KOPT-K1 (cell line): ENCODE results near the gene PWWP2B.

Source experiments
- H3K27ac ChIP-seq: fragments of 200-600 bp; sonication (generic); 2 replicates; pipeline ENCODE4 v1.5.1; 2016; ENCODE audit warnings: antibody characterized with exemption, mild to moderate bottlenecking, low read depth, low read length; ENCODE audit not compliant: poor library complexity, severe bottlenecking
- H3K36me3 ChIP-seq: fragments of 200-600 bp; sonication (generic); 2 replicates; pipeline ENCODE4 v1.5.1; 2017; ENCODE audit warnings: antibody characterized with exemption, mild to moderate bottlenecking, low read length, moderate library complexity; ENCODE audit not compliant: insufficient read depth
- H3K9me3 ChIP-seq: fragments of 200-600 bp; sonication (generic); 2 replicates; pipeline ENCODE4 v1.5.1; 2017; ENCODE audit warnings: antibody characterized with exemption, low read length, mild to moderate bottlenecking; ENCODE audit not compliant: insufficient read depth, poor library complexity, severe bottlenecking

PWWP2B gene

DNA sequence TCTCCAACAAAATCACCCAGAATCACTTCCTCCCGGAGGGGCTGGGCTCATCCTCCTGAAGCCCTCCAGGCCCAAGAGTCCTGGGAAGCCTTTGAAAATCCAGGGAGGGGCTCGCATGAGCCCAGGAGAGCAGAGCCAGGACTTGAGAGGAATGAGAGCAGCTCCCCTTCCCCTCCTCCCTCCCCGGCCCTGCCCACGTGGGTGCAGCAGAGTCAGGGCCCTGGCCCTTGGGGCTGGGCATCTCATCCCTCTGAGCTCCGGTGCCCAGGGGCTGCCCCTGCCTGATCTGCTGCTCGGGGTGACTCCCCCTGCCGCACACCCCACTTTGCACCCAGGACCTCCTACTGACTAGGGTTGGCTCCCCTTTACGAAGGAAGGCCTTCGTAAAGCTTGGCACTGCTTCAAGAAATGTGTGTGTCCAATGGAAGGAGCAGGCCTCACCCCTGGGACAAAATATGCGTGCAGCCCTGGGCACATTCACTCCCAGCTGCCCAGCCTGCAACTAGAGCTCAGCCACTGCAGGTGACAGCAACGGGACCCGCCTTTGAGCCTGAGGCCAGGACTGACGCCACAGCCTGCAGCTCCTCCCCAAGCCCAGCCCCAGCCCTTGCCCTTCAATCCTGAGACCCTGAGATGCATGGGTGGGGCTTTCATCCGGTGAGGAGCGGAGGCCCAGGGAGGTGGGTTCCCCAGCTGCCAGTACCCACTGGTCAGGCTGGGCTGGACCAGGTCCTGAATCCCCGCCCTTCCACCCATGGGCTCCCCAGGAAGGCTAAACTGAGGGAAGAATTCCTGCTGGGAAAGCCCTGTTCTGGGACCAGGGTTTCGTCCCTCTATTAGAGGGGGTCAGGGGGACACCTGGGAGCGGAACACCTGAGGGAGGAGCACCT, 21.8 kb downstream of the PWWP2B start:
- H3K9me3 ChIP-seq: no peaks in the 10 kb centered on the region
- H3K36me3 ChIP-seq: peaks cover 7% of the 10 kb centered on the region; the same call in 1 of the 2 replicates
- H3K27ac ChIP-seq: no peak overlapping the region

GRCh38 chr10:132419538-132420468, 22.8 kb downstream of the PWWP2B start:
- Histone ChIP-seq H3K27ac (peak overlapping the region; percentile 46), H3K9me3 (no peaks in the 10 kb centered on the region), H3K36me3 (peaks cover 7% of the 10 kb centered on the region; the same call in 1 of the 2 replicates)

GRCh38 chr10:132420469-132420980, 23.5 kb downstream of the PWWP2B start:
- H3K27ac ChIP-seq: peak overlapping the region; percentile 46

DNA sequence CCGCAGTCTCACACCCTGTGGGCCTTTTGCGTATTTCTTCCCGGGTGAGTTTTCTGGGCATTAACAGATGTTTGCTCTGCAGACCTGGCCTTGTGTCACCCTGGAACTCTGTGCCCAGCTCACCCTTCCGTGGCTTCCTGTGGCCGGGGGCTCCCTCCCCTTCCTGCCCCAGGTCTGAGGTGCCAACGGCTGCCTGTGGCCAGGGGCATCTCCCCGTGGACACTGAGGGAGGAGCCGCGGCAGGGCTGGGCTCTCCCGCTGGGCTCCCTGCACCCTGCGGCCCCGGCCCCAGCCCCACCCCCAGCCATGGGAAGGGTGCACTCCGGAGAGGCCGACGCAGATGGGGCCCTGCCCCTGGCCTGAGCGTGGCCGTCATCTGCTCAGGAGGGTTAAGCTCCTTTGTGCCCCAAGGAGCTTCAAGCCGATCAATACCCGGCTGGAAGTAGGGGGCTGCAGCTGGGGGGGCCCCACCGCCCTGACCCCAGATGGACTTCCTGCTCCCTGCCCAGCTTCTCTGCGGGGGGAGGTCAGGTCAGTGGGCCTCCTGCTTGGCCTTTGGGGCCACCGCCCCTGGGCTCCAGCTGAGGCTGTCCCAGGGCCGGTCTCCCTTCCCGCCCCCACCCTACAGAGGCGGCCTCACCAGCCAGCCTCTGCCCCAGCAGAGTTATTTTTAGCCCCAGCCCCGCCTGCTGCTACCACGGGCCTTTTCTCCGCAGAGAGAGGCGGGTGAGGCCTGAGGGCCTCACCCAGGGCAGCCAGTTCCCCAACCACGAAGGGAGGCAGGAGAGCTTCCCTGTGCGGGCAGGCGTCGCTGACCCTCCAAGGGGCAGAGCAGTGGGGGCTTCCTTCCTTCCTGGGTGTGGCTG, 24.2 kb downstream of the PWWP2B start:
- Histone ChIP-seq H3K36me3 (no peaks in the 10 kb centered on the region), H3K27ac (peak overlapping the region; percentile 46), H3K9me3 (no peaks in the 10 kb centered on the region)

More at GRCh38 chr10:132420469-132420980, 23.5 kb downstream of the PWWP2B start:
- H3K36me3 ChIP-seq: peaks cover under 1% of the 10 kb centered on the region; the same call in 1 of the 2 replicates
- no peaks in the 10 kb centered on the region for H3K9me3 ChIP-seq

DNA sequence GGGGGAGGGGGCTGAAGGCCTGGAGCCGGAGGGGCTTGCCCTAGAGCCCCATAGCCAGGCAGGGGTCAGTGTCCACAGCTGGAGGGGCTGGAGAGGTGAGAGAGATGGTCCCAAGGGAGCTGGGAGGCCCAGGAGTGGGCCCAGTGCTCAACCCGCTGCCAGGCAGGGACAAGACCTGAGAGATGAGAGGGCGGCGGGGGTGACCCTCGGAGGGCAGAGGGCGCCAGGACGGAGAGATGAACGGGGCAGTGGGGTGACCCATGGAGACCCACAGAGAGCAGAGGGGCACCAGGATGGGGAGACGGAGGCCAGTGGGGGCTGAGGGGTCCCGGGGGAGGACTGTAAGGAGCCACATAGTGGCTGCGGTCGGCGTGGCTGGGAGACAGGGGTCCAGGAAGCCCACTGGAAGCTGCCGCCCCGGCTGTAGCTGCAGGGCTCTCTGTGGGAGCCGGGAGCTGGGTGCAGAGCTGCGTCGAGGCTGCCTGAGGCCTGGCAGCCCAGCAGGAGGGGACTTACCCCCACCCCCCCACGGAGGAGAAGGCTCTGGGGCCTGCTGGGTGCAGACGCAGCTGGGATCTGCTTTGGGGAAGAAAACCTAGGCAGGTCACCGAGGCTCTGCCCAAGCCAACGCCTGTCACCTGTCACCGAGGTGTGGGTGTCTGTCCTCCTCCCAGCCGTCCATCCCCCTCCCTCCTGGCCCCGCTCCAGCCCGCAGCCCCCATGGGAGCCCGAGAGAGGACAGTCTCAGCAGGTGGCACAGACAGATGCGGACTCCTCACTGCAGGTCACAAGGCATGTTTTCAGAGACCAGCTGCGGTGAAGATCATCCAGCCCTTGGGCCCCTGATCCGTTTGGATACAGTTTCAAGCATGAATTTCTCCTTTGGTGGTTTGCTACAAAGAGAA, 25.1 kb downstream of the PWWP2B start:
- H3K36me3 ChIP-seq: no peaks in the 10 kb centered on the region
- peak overlapping the region; percentile 46 for H3K27ac ChIP-seq
- H3K9me3 ChIP-seq: no peaks in the 10 kb centered on the region

DNA sequence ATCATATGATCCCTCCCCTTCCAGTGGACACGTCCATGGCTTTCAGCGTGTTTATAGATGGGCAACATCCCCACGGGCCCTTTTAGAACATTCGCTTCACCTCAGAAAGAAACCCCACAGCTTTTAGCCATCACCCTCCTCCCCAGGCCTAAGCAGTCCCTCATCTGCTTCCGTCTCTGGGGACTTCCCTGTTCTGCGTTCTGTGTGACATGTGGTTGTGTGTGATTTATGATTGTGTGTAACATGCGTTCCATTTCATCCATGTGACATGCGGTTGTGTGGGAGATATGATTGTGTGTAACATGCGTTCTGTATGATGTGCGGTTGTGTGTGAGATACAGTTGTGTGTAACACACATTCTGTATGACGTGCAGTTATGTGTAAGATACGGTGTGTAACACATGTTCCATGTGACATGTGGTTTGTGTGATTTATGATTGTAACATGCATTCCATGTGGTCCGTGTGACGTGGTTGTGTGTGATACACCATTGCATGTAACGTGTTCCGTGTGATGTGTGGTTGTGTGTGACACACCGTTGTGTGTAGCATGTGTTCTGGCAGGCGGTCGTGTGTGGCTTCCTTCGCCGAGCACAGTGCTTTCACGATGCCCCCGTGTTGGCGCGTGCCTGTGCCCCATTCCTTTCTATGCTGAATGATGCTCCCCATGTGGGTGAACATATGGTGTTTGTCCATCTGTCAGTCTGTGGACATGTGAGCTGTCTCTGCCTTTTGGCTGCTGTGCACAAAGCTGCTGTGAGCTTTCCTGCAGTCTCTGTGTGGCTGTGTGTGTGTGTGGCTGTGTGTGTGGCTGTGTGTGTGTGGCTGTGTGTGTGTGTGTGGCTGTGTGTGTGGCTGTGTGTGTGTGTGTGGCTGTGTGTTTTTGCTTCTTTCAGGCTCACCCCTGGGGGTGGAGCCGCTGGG, 26.2 kb downstream of the PWWP2B start:
- Histone ChIP-seq H3K27ac (no peak overlapping the region), H3K9me3 (no peaks in the 10 kb centered on the region), H3K36me3 (no peaks in the 10 kb centered on the region)

GRCh38 chr10:132423966-132424861, 27.2 kb downstream of the PWWP2B start:
- H3K36me3 ChIP-seq: no peaks in the 10 kb centered on the region
- H3K9me3 ChIP-seq: no peaks in the 10 kb centered on the region
- H3K27ac ChIP-seq: no peak overlapping the region

GRCh38 chr10:132425029-132425756, 28.2 kb downstream of the PWWP2B start:
- Histone ChIP-seq H3K36me3 (no peaks in the 10 kb centered on the region), H3K9me3 (no peaks in the 10 kb centered on the region), H3K27ac (no peak overlapping the region)

DNA sequence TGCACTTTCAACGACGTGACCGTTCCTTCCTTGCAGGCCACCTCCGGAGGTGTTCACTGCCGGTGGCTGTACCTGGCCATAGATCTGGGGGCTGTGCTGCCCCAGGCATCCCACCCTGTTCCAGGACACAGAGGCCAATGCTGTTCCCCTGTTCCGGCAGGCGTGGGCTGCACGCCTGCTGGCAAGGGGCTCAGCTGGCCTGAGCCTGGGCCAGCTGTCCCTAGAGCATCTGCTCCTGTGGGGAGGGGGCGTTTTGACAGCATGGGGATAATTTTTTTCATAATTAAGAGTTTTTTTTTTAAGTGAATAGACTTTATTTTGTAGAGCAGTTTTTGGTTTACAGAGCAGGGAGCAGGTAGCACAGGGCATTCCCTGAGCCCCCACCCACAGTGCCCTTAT, 28.8 kb downstream of the PWWP2B start:
- H3K27ac ChIP-seq: no peak overlapping the region
- H3K9me3 ChIP-seq: no peaks in the 10 kb centered on the region
- no peaks in the 10 kb centered on the region for H3K36me3 ChIP-seq

GRCh38 chr10:132427006-132427771, 30.2 kb downstream of the PWWP2B start:
- Histone ChIP-seq H3K27ac (no peak overlapping the region), H3K36me3 (no peaks in the 10 kb centered on the region), H3K9me3 (no peaks in the 10 kb centered on the region)

GRCh38 chr10:132427939-132428367, 31.0 kb downstream of the PWWP2B start:
- Histone ChIP-seq H3K27ac (no peak overlapping the region), H3K9me3 (no peaks in the 10 kb centered on the region), H3K36me3 (no peaks in the 10 kb centered on the region)
